ENCODE measurements around the gene MRPL3. TPM values are rescaled to one million over a fixed set of nuclear protein-coding genes. Genes with fewer than 3 reads are reported as not detected.

Gene MRPL3
- total and polyA plus RNA-seq, 4 donors, result 79.0 to 91.6 (median 88.6) TPM

- H3K4me3 ChIP-seq (ENCODE audit: low read depth, low read length), result no peak overlapping the region
- H3K9me3 ChIP-seq (ENCODE audit: control insufficient read depth, insufficient read depth, low read length), result no peaks in the 10 kb centered on the region
- no peak overlapping the region for H3K27ac ChIP-seq (ENCODE audit: low read depth, low read length)
- no peaks in the 10 kb centered on the region for H3K36me3 ChIP-seq (ENCODE audit: control insufficient read depth, insufficient read depth, low read length)
- H3K27me3 ChIP-seq (ENCODE audit: control insufficient read depth, insufficient read depth, low read length), result no peaks in the 10 kb centered on the region
- no peak for DNase-seq (ENCODE audit: low read depth in 4 of 6, low spot score in 6 of 6)
- WGBS (ENCODE audit: insufficient coverage), result 100% methylated on average over 2 of the region's 2 CpGs
- H3K4me1 ChIP-seq (ENCODE audit: control insufficient read depth, insufficient read depth, low read length), result peaks cover 3% of the 10 kb centered on the region
Observed at GRCh38 chr3:131540821-131541220, 38.0 kb upstream of the MRPL3 start.

DNA sequence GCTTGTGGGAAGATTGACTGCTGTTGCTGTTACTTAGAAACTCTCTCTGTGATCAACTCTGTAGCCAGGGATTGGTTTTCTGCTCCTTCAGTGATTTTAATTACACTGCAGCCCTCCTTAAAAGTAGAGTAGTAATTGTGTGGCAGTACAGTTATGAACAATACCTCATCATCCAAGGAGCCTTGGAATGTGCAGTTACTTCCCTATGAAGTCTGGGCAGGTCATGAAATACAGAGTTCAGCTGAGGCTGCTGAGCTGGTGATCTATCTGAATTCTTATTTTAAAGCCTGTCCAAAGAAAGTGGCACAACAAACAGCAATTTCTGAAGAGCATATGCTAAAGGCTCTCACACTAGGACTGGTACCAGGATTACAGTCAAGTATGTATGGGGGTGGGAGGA, 37.4 kb upstream of the MRPL3 start:
- Histone ChIP-seq H3K36me3 (ENCODE audit: control insufficient read depth, insufficient read depth, low read length) (no peaks in the 10 kb centered on the region), H3K9me3 (ENCODE audit: control insufficient read depth, insufficient read depth, low read length) (no peaks in the 10 kb centered on the region), H3K27me3 (ENCODE audit: control insufficient read depth, insufficient read depth, low read length) (no peaks in the 10 kb centered on the region), H3K4me3 (ENCODE audit: low read depth, low read length) (no peak overlapping the region), H3K27ac (ENCODE audit: low read depth, low read length) (no peak overlapping the region), H3K4me1 (ENCODE audit: control insufficient read depth, insufficient read depth, low read length) (peaks cover 3% of the 10 kb centered on the region)
- DNase-seq (ENCODE audit: low read depth in 4 of 6, low spot score in 6 of 6), result no peak

- DNase-seq (ENCODE audit: low read depth in 4 of 6, low spot score in 6 of 6), result no peak
- H3K4me3 ChIP-seq (ENCODE audit: low read depth, low read length), result no peak overlapping the region
- H3K9me3 ChIP-seq (ENCODE audit: control insufficient read depth, insufficient read depth, low read length), result no peaks in the 10 kb centered on the region
- no peaks in the 10 kb centered on the region for H3K36me3 ChIP-seq (ENCODE audit: control insufficient read depth, insufficient read depth, low read length)
- no peak overlapping the region for H3K27ac ChIP-seq (ENCODE audit: low read depth, low read length)
- 89% methylated on average over 1 of the region's 1 CpG for WGBS (ENCODE audit: insufficient coverage)
- H3K27me3 ChIP-seq (ENCODE audit: control insufficient read depth, insufficient read depth, low read length), result no peaks in the 10 kb centered on the region
- peaks cover 3% of the 10 kb centered on the region for H3K4me1 ChIP-seq (ENCODE audit: control insufficient read depth, insufficient read depth, low read length)
Observed at GRCh38 chr3:131538968-131539367, 36.2 kb upstream of the MRPL3 start.

DNA sequence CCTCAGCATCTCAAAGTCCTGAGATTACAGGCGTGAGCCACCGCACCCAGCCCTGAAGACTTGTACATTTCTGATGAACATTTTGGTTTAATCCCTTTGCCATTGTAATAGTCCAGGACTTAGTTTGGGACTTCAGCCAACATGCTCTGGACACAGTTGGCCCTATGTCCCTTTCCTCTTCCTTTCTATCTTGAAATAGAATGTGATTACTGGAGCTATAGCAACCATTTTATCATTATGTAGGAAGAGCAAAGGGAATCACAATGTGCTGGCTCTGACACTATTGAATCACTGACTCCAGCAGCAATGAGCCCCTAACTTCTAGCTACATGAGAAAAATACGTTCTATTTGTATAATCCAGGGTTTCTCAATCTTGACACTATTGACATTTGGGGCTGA, 34.8 kb upstream of the MRPL3 start:
- Histone ChIP-seq H3K36me3 (ENCODE audit: control insufficient read depth, insufficient read depth, low read length) (no peaks in the 10 kb centered on the region), H3K27ac (ENCODE audit: low read depth, low read length) (no peak overlapping the region), H3K4me3 (ENCODE audit: low read depth, low read length) (no peak overlapping the region), H3K27me3 (ENCODE audit: control insufficient read depth, insufficient read depth, low read length) (no peaks in the 10 kb centered on the region), H3K9me3 (ENCODE audit: control insufficient read depth, insufficient read depth, low read length) (no peaks in the 10 kb centered on the region), H3K4me1 (ENCODE audit: control insufficient read depth, insufficient read depth, low read length) (no peaks in the 10 kb centered on the region)
- DNase-seq (ENCODE audit: low read depth in 4 of 6, low spot score in 6 of 6), result no peak
- 100% methylated on average over 2 of the region's 3 CpGs for WGBS (ENCODE audit: insufficient coverage)

GRCh38 chr3:131535596-131535995, 32.8 kb upstream of the MRPL3 start:
- Histone ChIP-seq H3K4me3 (ENCODE audit: low read depth, low read length) (no peak overlapping the region), H3K9me3 (ENCODE audit: control insufficient read depth, insufficient read depth, low read length) (no peaks in the 10 kb centered on the region), H3K36me3 (ENCODE audit: control insufficient read depth, insufficient read depth, low read length) (no peaks in the 10 kb centered on the region), H3K4me1 (ENCODE audit: control insufficient read depth, insufficient read depth, low read length) (no peaks in the 10 kb centered on the region), H3K27ac (ENCODE audit: low read depth, low read length) (no peak overlapping the region), H3K27me3 (ENCODE audit: control insufficient read depth, insufficient read depth, low read length) (no peaks in the 10 kb centered on the region)
- no peak for DNase-seq (ENCODE audit: low read depth in 4 of 6, low spot score in 6 of 6)
- WGBS (ENCODE audit: insufficient coverage), result 80% methylated on average over 1 of the region's 2 CpGs

DNA sequence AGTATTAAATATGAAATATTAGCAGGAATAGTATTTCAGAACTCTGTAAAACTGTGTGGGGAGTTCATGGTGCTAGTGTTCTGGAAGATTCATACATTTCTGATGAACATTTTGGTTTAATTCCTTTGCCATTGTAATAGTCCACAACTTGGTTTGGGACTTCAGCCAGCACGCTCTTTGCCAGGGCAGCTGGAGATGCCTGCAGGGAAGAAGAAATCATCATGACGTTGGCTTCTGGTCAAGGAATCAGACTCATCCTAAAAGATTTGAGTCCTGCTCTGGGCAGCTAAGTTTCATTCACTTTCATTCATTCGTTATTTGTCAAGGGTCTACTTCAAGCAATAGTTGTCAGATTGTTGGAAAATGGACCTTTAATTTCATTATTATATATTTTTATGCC, 32.4 kb upstream of the MRPL3 start:
- Histone ChIP-seq H3K27me3 (ENCODE audit: control insufficient read depth, insufficient read depth, low read length) (no peaks in the 10 kb centered on the region), H3K9me3 (ENCODE audit: control insufficient read depth, insufficient read depth, low read length) (no peaks in the 10 kb centered on the region), H3K36me3 (ENCODE audit: control insufficient read depth, insufficient read depth, low read length) (no peaks in the 10 kb centered on the region), H3K4me3 (ENCODE audit: low read depth, low read length) (no peak overlapping the region), H3K27ac (ENCODE audit: low read depth, low read length) (no peak overlapping the region), H3K4me1 (ENCODE audit: control insufficient read depth, insufficient read depth, low read length) (no peaks in the 10 kb centered on the region)
- WGBS (ENCODE audit: insufficient coverage), result 48% methylated on average over 2 of the region's 3 CpGs
- DNase-seq (ENCODE audit: low read depth in 4 of 6, low spot score in 6 of 6), result no peak

GRCh38 chr3:131532645-131533044, 29.9 kb upstream of the MRPL3 start:
- Histone ChIP-seq H3K4me3 (ENCODE audit: low read depth, low read length) (no peak overlapping the region), H3K36me3 (ENCODE audit: control insufficient read depth, insufficient read depth, low read length) (no peaks in the 10 kb centered on the region), H3K27me3 (ENCODE audit: control insufficient read depth, insufficient read depth, low read length) (no peaks in the 10 kb centered on the region), H3K9me3 (ENCODE audit: control insufficient read depth, insufficient read depth, low read length) (no peaks in the 10 kb centered on the region), H3K4me1 (ENCODE audit: control insufficient read depth, insufficient read depth, low read length) (no peaks in the 10 kb centered on the region), H3K27ac (ENCODE audit: low read depth, low read length) (no peak overlapping the region)
- no peak for DNase-seq (ENCODE audit: low read depth in 4 of 6, low spot score in 6 of 6)

- no peaks in the 10 kb centered on the region for H3K9me3 ChIP-seq (ENCODE audit: control insufficient read depth, insufficient read depth, low read length)
- 80% methylated on average over 1 of the region's 1 CpG for WGBS (ENCODE audit: insufficient coverage)
- H3K36me3 ChIP-seq (ENCODE audit: control insufficient read depth, insufficient read depth, low read length), result no peaks in the 10 kb centered on the region
- DNase-seq (ENCODE audit: low read depth in 4 of 6, low spot score in 6 of 6), result no peak
- no peak overlapping the region for H3K4me3 ChIP-seq (ENCODE audit: low read depth, low read length)
- peaks cover 9% of the 10 kb centered on the region for H3K4me1 ChIP-seq (ENCODE audit: control insufficient read depth, insufficient read depth, low read length)
- H3K27ac ChIP-seq (ENCODE audit: low read depth, low read length), result no peak overlapping the region
- H3K27me3 ChIP-seq (ENCODE audit: control insufficient read depth, insufficient read depth, low read length), result no peaks in the 10 kb centered on the region
Observed at GRCh38 chr3:131530843-131531242, 28.1 kb upstream of the MRPL3 start.

DNA sequence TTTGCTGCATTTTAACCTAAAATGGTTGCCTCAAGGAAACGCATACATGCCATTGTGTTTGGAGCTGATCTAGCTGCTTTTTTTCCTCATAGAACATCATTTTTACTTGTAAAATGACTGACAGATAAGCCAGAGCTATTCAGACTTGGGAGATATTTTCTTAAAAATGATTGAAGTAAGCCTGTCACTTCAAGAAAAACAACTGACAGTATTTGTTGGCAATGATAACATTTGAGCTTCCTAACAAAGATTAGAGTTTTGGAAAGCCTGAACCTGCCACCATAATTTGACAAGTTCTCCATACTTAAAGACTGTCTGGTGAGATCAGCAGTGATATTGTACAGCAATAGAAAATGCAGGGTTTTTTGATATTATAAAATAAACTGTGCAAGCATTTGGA, 27.6 kb upstream of the MRPL3 start:
- no CpG with 5 or more reads among the region's 1 CpG for WGBS (ENCODE audit: insufficient coverage)
- peak in 1 of 6 donors; percentile 8 for DNase-seq (ENCODE audit: low read depth in 4 of 6, low spot score in 6 of 6)
- H3K27me3 ChIP-seq (ENCODE audit: control insufficient read depth, insufficient read depth, low read length), result no peaks in the 10 kb centered on the region
- peaks cover 9% of the 10 kb centered on the region for H3K4me1 ChIP-seq (ENCODE audit: control insufficient read depth, insufficient read depth, low read length)
- no peaks in the 10 kb centered on the region for H3K9me3 ChIP-seq (ENCODE audit: control insufficient read depth, insufficient read depth, low read length)
- H3K4me3 ChIP-seq (ENCODE audit: low read depth, low read length), result no peak overlapping the region
- H3K36me3 ChIP-seq (ENCODE audit: control insufficient read depth, insufficient read depth, low read length), result no peaks in the 10 kb centered on the region
- no peak overlapping the region for H3K27ac ChIP-seq (ENCODE audit: low read depth, low read length)

GRCh38 chr3:131526801-131527347, 24.1 kb upstream of the MRPL3 start:
- Histone ChIP-seq H3K4me3 (ENCODE audit: low read depth, low read length) (peak overlapping the region; percentile 44), H3K4me1 (ENCODE audit: control insufficient read depth, insufficient read depth, low read length) (peaks cover 9% of the 10 kb centered on the region), H3K36me3 (ENCODE audit: control insufficient read depth, insufficient read depth, low read length) (no peaks in the 10 kb centered on the region), H3K27ac (ENCODE audit: low read depth, low read length) (no peak overlapping the region), H3K9me3 (ENCODE audit: control insufficient read depth, insufficient read depth, low read length) (no peaks in the 10 kb centered on the region), H3K27me3 (ENCODE audit: control insufficient read depth, insufficient read depth, low read length) (no peaks in the 10 kb centered on the region)
- WGBS (ENCODE audit: insufficient coverage), result 9% methylated on average over 37 of the region's 37 CpGs
- DNase-seq (ENCODE audit: low read depth in 4 of 6, low spot score in 6 of 6), result peak in 3 of 6 donors; percentile 21 to 85 (median 73)
